HG03558 (cell line): ENCODE results near the gene RFTN1.

Experiments
- ATAC-seq: cut with Tn5 transposase; IDR thresholded peaks from one replicate; pipeline ENCODE4 v1.9.1; 2021; ENCODE audit warnings: moderate number of reproducible peaks; ENCODE audit not compliant: unreplicated experiment; ENCODE audit errors: extremely low read depth

The RFTN1 gene

GRCh38 chr3:16439848-16440708 is 73.4 kb downstream of the RFTN1 start:
- ATAC-seq, result no peak

GRCh38 chr3:16439163-16439847 is 74.2 kb downstream of the RFTN1 start:
- ATAC-seq, result no peak

DNA sequence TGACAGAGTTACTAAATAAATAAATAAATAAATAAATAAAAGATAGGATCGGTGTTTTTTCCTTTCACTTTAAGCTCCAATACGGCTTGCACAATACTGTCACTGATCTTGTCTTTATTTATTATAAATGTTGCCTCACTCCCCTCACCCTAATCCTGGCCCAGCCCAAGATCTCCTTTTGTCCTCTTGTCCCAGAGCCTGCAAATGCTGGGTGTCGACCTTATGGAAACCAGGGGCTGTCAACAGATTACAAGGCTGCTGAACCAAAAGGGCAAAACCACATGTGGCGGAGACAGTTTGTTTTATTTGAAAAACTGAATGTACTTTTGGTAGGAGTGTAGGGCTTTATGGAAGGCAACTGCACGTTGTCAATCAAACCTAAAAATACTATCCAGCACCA is 75.9 kb downstream of the RFTN1 start:
- ATAC-seq, result no peak

DNA sequence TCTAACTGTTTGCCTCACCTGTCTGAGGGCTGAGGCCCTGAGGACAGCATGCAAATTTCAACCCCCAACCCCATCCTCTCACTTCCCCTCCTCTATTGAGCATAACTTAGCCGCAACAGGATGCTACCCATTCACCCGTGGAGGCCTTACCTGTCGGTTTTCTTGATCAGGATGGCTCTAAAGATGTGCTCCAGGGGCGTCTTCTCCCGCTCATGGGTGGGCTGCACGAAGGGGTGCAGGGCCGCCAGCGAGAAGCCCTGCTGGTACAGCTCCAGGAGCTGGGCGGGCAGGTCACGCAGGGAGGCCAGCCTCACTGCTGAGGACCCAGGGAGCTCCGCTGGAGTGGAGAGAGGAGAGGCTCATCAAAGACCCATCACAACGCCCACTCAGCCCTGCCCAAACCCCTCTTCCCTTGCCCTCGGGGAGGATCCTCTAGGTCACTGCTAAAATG is 79.8 kb downstream of the RFTN1 start:
- ATAC-seq, result peak; percentile 50

DNA sequence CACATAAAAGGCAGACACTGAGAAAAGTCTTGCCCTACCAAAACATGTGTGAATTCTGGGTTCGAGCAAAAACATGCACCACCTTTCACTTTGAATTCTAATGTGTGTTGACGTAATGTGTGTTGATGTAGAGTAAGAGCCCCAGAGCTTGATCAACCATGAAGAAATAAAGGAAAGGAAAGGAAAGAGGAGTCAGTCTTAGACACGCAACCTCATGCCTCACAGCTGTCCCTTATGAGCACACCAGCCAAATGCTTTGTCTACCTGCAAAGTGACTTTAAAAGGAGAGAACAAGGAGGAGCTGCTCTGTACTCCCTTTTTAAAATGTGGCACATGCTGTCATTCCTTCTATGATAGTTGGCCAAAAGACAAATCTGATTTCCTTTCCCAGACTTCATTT is 80.8 kb downstream of the RFTN1 start:
- ATAC-seq, result no peak

- peak; percentile 43 for ATAC-seq
Measured at GRCh38 chr3:16430717-16431630, 82.5 kb downstream of the RFTN1 start.

GRCh38 chr3:16429086-16429485 is 84.4 kb downstream of the RFTN1 start:
- ATAC-seq, result no peak

DNA sequence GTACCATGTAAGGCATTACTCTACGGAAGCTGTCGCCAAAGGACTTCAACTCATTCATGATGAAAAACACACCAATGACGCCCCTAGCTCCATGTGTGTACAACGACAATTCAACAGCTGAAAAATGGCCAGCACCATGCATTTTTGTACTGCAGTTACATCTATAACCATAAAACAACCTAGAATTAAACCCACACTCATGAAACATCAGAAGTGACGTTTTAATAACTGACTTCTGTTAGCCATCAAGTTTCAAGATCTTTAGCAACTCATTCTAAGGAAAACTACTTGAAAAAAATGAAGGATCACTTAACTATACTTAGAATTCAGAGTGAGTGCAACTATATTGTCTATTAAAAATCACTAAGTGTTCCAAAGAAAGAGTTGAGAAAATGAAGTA is 84.9 kb downstream of the RFTN1 start:
- no peak for ATAC-seq

GRCh38 chr3:16427103-16427965 is 86.2 kb downstream of the RFTN1 start:
- ATAC-seq, result no peak

GRCh38 chr3:16426665-16427064 is 86.8 kb downstream of the RFTN1 start:
- ATAC-seq, result no peak

DNA sequence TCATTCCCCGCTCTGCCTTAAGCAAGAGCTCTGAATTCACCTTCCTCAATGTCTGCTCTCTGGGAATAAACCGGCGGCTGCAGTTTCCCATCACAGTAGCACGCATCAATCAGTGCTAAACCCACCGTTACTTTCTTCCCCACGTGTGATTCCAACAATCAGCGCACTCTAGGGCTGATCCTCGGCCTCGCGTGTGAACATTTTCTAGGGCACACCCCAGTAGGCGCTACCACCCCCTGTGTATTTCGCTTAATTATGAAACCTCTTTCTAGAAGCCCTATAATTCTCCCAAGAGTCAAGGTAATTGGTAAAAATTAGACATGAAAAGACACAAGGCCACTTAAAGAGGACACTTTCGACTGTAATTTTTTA is 87.5 kb downstream of the RFTN1 start:
- ATAC-seq, result no peak

DNA sequence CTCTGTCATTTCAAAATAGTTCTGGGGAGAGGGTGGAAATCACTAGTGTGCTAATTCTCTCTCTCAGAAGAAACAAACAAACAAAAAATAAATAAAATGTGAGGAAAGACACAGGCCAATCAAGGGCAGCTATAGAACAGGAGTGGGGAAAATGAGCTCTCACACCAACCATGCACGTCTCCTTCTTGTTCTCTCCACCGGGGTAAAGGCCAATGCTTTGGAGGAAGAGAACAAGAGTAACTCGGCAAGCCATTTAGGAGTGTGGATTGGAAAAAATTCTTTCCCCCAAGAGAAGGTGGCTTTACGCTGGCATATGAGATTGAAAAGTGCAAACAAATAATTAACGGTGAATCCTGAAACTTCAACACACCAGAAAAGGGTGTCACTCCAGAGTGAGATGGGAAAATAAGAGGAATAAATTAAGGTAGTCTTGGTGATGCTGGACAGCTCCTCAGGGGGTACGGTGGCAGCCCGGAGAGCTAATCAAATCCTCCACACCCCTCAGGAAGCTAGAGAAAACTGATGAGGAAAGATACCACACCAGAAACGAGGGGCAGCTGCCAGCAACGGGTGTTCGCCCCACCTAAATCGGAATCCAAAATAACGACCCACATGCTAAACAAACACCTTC is 88.0 kb downstream of the RFTN1 start:
- ATAC-seq, result no peak

- ATAC-seq, result peak; percentile 54
Measured at GRCh38 chr3:16423947-16424673, 89.4 kb downstream of the RFTN1 start.

DNA sequence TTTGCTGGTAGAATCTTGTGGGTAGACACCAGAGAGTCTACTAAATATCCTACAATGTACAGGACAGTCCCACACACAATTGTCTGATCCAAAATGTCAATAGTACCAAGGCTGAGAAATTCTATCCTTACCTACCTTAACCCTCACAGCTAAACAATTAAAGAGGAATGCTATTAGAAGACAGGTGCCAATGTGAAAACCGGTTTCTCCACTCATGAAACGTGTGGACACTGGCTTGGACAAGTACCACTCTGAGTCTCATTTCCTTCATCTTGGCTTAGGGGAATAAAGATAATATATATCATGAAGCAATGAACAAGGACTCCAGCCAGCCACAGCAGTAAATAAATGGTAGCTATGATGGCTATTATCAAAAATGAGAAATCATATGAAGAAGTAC is 90.2 kb downstream of the RFTN1 start:
- no peak for ATAC-seq

GRCh38 chr3:16419640-16420241 is 93.8 kb downstream of the RFTN1 start:
- ATAC-seq, result no peak

GRCh38 chr3:16417945-16418739 is 95.4 kb downstream of the RFTN1 start:
- ATAC-seq, result no peak

DNA sequence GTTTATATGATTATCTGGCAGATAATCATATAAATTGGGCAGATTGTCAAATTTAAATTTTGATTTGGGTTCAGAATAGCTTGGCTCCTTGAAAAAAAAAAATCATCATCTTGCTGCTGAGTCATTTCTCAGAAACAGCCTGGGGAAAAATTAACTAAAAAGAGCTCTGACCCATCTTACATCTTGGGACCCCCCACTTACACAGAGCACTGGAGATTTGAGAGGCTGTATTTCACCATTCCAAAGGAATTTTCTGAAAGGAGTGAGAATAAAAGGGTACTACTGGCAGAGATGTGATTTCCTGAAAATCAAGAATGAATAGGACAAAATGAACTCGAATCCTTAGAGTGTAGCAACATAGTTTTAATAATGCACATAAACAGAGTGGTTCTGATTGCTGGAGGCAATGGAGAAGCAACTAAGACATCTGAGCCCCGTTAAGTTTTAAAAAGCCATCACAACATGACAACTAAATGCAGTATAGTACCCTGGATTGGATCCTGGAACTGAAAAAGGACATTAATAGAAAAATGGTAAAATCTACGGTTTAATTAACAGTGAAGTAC is 97.5 kb downstream of the RFTN1 start:
- no peak for ATAC-seq
